Ishikawa (cell line): Measurements from ENCODE around the gene SORT1.

Source experiments
- CEBPB ChIP-seq: IDR thresholded peaks from 2 replicates; pipeline ENCODE4 v1.6.1; 2012
- CREB1 ChIP-seq: IDR thresholded peaks from 2 replicates; pipeline ENCODE4 v1.6.1; 2012; ENCODE audit warnings: low read depth
- EGR1 ChIP-seq: IDR thresholded peaks from 2 replicates; pipeline ENCODE4 v1.6.1; 2012
- EP300 ChIP-seq: IDR thresholded peaks from 2 replicates; pipeline ENCODE4 v1.6.1; 2012; ENCODE audit warnings: borderline replicate concordance
- FOXM1 ChIP-seq: IDR thresholded peaks from 2 replicates; pipeline ENCODE4 v1.6.1; 2012; ENCODE audit warnings: low read depth, borderline replicate concordance
- MAX ChIP-seq: IDR thresholded peaks from 2 replicates; pipeline ENCODE4 v1.6.1; 2012
- NFIC ChIP-seq: IDR thresholded peaks from 2 replicates; pipeline ENCODE4 v1.6.1; 2012
- RAD21 ChIP-seq: IDR thresholded peaks from 2 replicates; pipeline ENCODE4 v1.6.1; 2012; ENCODE audit warnings: low read depth
- TAF1 ChIP-seq: IDR thresholded peaks from 2 replicates; pipeline ENCODE4 v1.6.1; 2012; ENCODE audit warnings: low read depth, mild to moderate bottlenecking
- TCF12 ChIP-seq: IDR thresholded peaks from 2 replicates; pipeline ENCODE4 v1.6.1; 2012; ENCODE audit warnings: low read depth
- TEAD4 ChIP-seq: IDR thresholded peaks from 2 replicates; pipeline ENCODE4 v1.6.1; 2012
- USF1 ChIP-seq: IDR thresholded peaks from 2 replicates; pipeline ENCODE4 v1.6.1; 2012
- YY1 ChIP-seq: IDR thresholded peaks from 2 replicates; pipeline ENCODE4 v1.6.1; 2012; ENCODE audit warnings: low read depth
- ZBTB7A ChIP-seq: IDR thresholded peaks from 2 replicates; pipeline ENCODE4 v1.6.1; 2012; ENCODE audit warnings: low read depth
- TF ChIP-seq, protein P1 (sequence below): IDR thresholded peaks from 2 replicates; pipeline ENCODE4 v1.6.1; 2012; ENCODE audit warnings: low read depth, mild to moderate bottlenecking

The SORT1 gene

DNA sequence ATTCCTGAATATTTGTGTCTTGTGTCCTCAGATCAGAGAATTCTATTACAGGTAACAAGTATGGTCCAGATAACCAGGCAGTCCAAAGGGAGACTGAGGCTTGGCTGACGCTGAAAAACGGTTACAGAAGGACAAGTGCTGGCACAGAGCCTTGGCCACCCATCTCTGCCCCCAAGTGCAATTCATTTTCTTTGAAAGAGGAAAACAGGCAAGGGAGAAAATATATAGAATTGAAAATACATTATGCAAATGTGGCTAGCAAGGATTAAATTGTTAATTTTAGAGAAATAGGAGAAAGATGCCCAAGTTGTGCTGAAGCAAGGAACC is 1.2 kb downstream of the SORT1 start:
- TF ChIP-seq USF1 = no peak
- no peak for TF ChIP-seq EP300
- TF ChIP-seq FOXM1 = no peak
- TF ChIP-seq, protein P1, sequence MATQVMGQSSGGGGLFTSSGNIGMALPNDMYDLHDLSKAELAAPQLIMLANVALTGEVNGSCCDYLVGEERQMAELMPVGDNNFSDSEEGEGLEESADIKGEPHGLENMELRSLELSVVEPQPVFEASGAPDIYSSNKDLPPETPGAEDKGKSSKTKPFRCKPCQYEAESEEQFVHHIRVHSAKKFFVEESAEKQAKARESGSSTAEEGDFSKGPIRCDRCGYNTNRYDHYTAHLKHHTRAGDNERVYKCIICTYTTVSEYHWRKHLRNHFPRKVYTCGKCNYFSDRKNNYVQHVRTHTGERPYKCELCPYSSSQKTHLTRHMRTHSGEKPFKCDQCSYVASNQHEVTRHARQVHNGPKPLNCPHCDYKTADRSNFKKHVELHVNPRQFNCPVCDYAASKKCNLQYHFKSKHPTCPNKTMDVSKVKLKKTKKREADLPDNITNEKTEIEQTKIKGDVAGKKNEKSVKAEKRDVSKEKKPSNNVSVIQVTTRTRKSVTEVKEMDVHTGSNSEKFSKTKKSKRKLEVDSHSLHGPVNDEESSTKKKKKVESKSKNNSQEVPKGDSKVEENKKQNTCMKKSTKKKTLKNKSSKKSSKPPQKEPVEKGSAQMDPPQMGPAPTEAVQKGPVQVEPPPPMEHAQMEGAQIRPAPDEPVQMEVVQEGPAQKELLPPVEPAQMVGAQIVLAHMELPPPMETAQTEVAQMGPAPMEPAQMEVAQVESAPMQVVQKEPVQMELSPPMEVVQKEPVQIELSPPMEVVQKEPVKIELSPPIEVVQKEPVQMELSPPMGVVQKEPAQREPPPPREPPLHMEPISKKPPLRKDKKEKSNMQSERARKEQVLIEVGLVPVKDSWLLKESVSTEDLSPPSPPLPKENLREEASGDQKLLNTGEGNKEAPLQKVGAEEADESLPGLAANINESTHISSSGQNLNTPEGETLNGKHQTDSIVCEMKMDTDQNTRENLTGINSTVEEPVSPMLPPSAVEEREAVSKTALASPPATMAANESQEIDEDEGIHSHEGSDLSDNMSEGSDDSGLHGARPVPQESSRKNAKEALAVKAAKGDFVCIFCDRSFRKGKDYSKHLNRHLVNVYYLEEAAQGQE = no peak
- no peak for TF ChIP-seq CREB1
- no peak for TF ChIP-seq RAD21
- TF ChIP-seq TAF1 = no peak
- no peak for TF ChIP-seq NFIC
- TF ChIP-seq YY1 = no peak
- TF ChIP-seq EGR1 = no peak
- TF ChIP-seq TCF12 = no peak
- TF ChIP-seq ZBTB7A = no peak
- TF ChIP-seq CEBPB = no peak
- TF ChIP-seq TEAD4 = no peak
- TF ChIP-seq MAX = no peak

DNA sequence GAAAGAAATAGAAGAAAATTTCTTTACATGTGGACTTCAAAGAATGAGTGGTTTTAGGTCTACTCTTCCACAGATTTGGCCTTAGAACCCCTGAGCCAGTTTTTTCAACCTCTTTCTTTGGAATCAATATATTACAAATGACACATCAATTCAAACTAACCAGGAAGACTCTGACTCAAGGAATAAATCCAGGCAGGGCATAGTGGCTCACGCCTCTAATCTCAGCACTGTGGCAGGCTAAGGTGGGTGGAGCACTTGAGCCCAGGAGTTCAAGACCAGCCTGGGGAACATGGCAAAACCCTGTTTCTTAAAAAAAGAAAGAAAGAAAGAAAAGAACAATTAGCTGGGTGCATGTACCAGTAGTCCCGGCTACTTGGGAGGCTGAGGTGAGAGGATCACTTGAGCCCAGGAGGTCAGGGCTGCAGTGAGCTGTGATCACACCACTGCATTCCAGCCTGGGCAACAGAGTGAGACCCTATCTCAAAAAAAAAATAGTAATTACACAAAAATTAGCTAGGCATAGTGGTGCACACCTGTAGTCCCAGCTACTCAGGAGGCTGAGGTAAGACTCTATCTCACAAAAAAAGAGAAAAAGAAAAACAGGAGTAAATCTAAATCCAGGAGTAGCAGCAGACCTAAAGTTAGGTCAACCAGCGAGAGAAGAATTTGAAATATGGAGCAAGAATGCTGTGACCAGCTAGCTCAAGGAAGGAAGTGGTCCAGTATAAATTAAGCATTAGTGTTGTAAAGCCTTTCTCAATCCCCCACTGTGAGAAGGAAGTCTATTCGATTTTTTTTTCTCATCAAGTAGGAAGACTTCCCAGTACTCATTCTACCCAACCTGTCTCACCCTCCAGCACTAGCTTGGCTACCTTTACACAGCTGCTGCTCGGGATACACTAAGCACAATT is 1.9 kb downstream of the SORT1 start:
- no peak for TF ChIP-seq CEBPB

GRCh38 chr1:109394591-109395281 is 3.0 kb downstream of the SORT1 start:
- TF ChIP-seq, protein P1 = no peak

DNA sequence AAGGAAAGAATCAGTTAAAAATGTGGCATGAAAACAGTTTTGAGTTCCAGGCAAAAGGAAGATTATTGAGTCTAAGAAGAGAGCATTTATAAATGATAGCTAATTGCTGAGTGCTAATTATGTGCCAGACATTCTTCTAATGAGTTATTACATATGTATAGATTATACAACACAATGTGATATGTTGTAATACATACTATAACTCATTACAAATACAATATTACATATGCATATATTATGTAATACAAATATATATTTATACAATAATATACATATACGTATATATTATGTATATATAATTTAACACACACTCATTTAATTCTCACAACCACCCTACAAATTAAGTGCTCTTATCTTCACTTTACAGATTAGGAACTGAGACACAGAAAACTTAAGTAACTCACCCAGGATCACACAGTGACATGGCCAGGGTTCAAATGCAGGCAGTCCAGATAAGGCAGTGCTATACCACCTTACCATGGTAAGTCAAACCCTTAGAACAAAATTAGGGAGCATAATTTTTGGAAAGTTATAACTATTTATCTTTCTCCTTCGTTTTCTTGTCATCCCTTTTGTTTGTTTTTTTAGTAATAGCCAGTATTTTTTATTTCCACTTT is 4.0 kb downstream of the SORT1 start:
- TF ChIP-seq EP300 = no peak
- no peak for TF ChIP-seq TAF1
- TF ChIP-seq RAD21 = no peak
- TF ChIP-seq NFIC = no peak
- TF ChIP-seq YY1 = no peak
- TF ChIP-seq, protein P1 = no peak
- no peak for TF ChIP-seq FOXM1
- TF ChIP-seq TEAD4 = no peak
- no peak for TF ChIP-seq CEBPB
- no peak for TF ChIP-seq USF1
- no peak for TF ChIP-seq CREB1
- TF ChIP-seq MAX = no peak
- TF ChIP-seq EGR1 = no peak
- TF ChIP-seq ZBTB7A = no peak
- TF ChIP-seq TCF12 = no peak
